ENCODE data around the gene ZNF622.

ZNF622 gene

GRCh38 chr5:16492398-16493140 is 27.0 kb upstream of the ZNF622 start:
- Mint-ChIP-seq H3K27me3 (ENCODE audit: low read depth) (peaks cover 8% of the 10 kb centered on the region), H3K4me3 (peak overlapping the region in 1 of 3 experiments; percentile 3), H3K4me1 (peaks cover 33% of the 10 kb centered on the region), H3K27ac (no peak overlapping the region), H3K36me3 (ENCODE audit: low read depth) (peaks cover 12% of the 10 kb centered on the region), H3K9me3 (peaks cover 15% of the 10 kb centered on the region)
- TF ChIP-seq CTCF (IDR thresholded peaks at IDR 0.05; ENCODE audit: unreplicated experiment in 3 of 3) = no peak

GRCh38 chr5:16490911-16491310 is 25.3 kb upstream of the ZNF622 start:
- H3K4me1 Mint-ChIP-seq = peaks cover 33% of the 10 kb centered on the region
- TF ChIP-seq CTCF (IDR thresholded peaks at IDR 0.05; ENCODE audit: unreplicated experiment in 3 of 3) = no peak
- no peak overlapping the region for H3K27ac Mint-ChIP-seq
- no peak overlapping the region for H3K4me3 Mint-ChIP-seq
- H3K27me3 Mint-ChIP-seq (ENCODE audit: low read depth) = peaks cover 8% of the 10 kb centered on the region
- peaks cover 7% of the 10 kb centered on the region for H3K36me3 Mint-ChIP-seq (ENCODE audit: low read depth)
- peaks cover 6% of the 10 kb centered on the region for H3K9me3 Mint-ChIP-seq

GRCh38 chr5:16489322-16489791 is 23.8 kb upstream of the ZNF622 start:
- Mint-ChIP-seq H3K27ac (no peak overlapping the region), H3K36me3 (ENCODE audit: low read depth) (no peaks in the 10 kb centered on the region), H3K27me3 (ENCODE audit: low read depth) (peaks cover 8% of the 10 kb centered on the region), H3K4me1 (peaks cover 33% of the 10 kb centered on the region), H3K9me3 (no peaks in the 10 kb centered on the region), H3K4me3 (no peak overlapping the region)
- peak; percentile 76 to 87 (median 84) for TF ChIP-seq CTCF (IDR thresholded peaks at IDR 0.05; ENCODE audit: unreplicated experiment in 3 of 3)

GRCh38 chr5:16487456-16487855 is 21.9 kb upstream of the ZNF622 start:
- Mint-ChIP-seq H3K9me3 (no peaks in the 10 kb centered on the region), H3K27me3 (ENCODE audit: low read depth) (peaks cover 8% of the 10 kb centered on the region), H3K36me3 (ENCODE audit: low read depth) (no peaks in the 10 kb centered on the region), H3K4me1 (peaks cover 24% of the 10 kb centered on the region), H3K4me3 (no peak overlapping the region), H3K27ac (peak overlapping the region in 1 of 3 experiments; percentile 38)
- TF ChIP-seq CTCF (IDR thresholded peaks at IDR 0.05; ENCODE audit: unreplicated experiment in 3 of 3) = no peak

GRCh38 chr5:16486711-16487111 is 21.1 kb upstream of the ZNF622 start:
- Mint-ChIP-seq H3K9me3 (no peaks in the 10 kb centered on the region), H3K4me3 (no peak overlapping the region), H3K27me3 (ENCODE audit: low read depth) (peaks cover 8% of the 10 kb centered on the region), H3K4me1 (peaks cover 17% of the 10 kb centered on the region), H3K27ac (no peak overlapping the region), H3K36me3 (ENCODE audit: low read depth) (no peaks in the 10 kb centered on the region)
- no peak for TF ChIP-seq CTCF (IDR thresholded peaks at IDR 0.05; ENCODE audit: unreplicated experiment in 3 of 3)

- Mint-ChIP-seq H3K36me3 (ENCODE audit: low read depth) (no peaks in the 10 kb centered on the region), H3K27me3 (ENCODE audit: low read depth) (peaks cover 2% of the 10 kb centered on the region), H3K4me3 (no peak overlapping the region), H3K9me3 (no peaks in the 10 kb centered on the region), H3K27ac (no peak overlapping the region), H3K4me1 (peaks cover 15% of the 10 kb centered on the region)
- TF ChIP-seq CTCF (IDR thresholded peaks at IDR 0.05; ENCODE audit: unreplicated experiment in 3 of 3) = no peak
These were observed 20.1 kb upstream of the ZNF622 start for GRCh38 chr5:16485656-16486055.
